OCI-LY7 (cell line): Measurements from ENCODE around the gene SMIM35. TPM values are rescaled to one million over a fixed set of nuclear protein-coding genes. Genes with fewer than 3 reads are reported as not detected.

Experiments used
- BruUV-seq: library from RNA; stranded (reverse); fragments of 400-500 nt; replicated peaks from 2 replicates; lab custom pipeline; 2021; lab: Mats Ljungman, UMichigan
- CTCF ChIA-PET: fragments of 300-600 bp; sonication (Branson Sonifier 250); formaldehyde crosslinking; loops from one replicate; lab custom pipeline; 2022; ENCODE audit warnings: antibody characterized with exemption; ENCODE audit not compliant: unreplicated experiment; lab: Charles Lee
- POLR2A ChIA-PET: fragments of 300-600 bp; sonication (Branson Sonifier 250); formaldehyde crosslinking; loops from one replicate; lab custom pipeline; 2022; ENCODE audit warnings: antibody characterized with exemption; lab: Charles Lee
- DNase-seq: peaks from one replicate; pipeline ENCODE4 v3.0.0-alpha.2; 2015; ENCODE audit warnings: low spot score
- H2AFZ ChIP-seq: fragments of 200-600 bp; sonication (generic), shearing (Covaris generic); 2 replicates; pipeline ENCODE4 v1.6.1; 2014; ENCODE audit warnings: mild to moderate bottlenecking, antibody characterized with exemption, low read length, moderate library complexity
- H3K27ac ChIP-seq: fragments of 200-600 bp; sonication (generic); 2 replicates; pipeline ENCODE4 v1.5.1; 2014; ENCODE audit warnings: mixed run types, low read depth, mild to moderate bottlenecking, moderate library complexity, low read length, inconsistent platforms; ENCODE audit not compliant: poor library complexity, severe bottlenecking
- H3K36me3 ChIP-seq: fragments of 200-600 bp; sonication (generic); 2 replicates; pipeline ENCODE4 v1.6.1; 2014; ENCODE audit warnings: mild to moderate bottlenecking, antibody characterized with exemption, low read length, moderate library complexity, mixed read lengths; ENCODE audit not compliant: insufficient read depth
- H3K4me1 ChIP-seq: fragments of 200-600 bp; sonication (generic); 2 replicates; pipeline ENCODE4 v1.5.1; 2014; ENCODE audit warnings: mild to moderate bottlenecking, low read length; ENCODE audit not compliant: insufficient read depth, poor library complexity, severe bottlenecking
- H3K4me2 ChIP-seq: fragments of 200-600 bp; sonication (generic); 2 replicates; pipeline ENCODE4 v1.6.1; 2014; ENCODE audit warnings: mild to moderate bottlenecking, low read length
- H3K4me3 ChIP-seq: fragments of 200-600 bp; sonication (generic); 2 replicates; pipeline ENCODE4 v1.5.1; 2014; ENCODE audit warnings: mild to moderate bottlenecking, low read depth, low read length; ENCODE audit not compliant: poor library complexity, severe bottlenecking
- H3K79me2 ChIP-seq: fragments of 200-600 bp; sonication (generic); 2 replicates; pipeline ENCODE4 v1.6.1; 2016; ENCODE audit warnings: low read depth, mild to moderate bottlenecking, low read length, moderate library complexity, mixed read lengths; ENCODE audit not compliant: insufficient read depth
- H3K9me2 ChIP-seq: fragments of 200-600 bp; sonication (generic); 2 replicates; pipeline ENCODE4 v1.6.1; 2016; ENCODE audit warnings: mild to moderate bottlenecking, low read length, mixed read lengths; ENCODE audit not compliant: insufficient read depth
- H3K9me3 ChIP-seq: fragments of 200-600 bp; sonication (generic); 2 replicates; pipeline ENCODE4 v1.6.1; 2014; ENCODE audit warnings: mild to moderate bottlenecking, mixed run types, low read length, mixed read lengths
- H4K20me1 ChIP-seq: fragments of 200-600 bp; sonication (generic); 2 replicates; pipeline ENCODE4 v1.6.1; 2014; ENCODE audit warnings: mild to moderate bottlenecking, antibody characterized with exemption, low read length, moderate library complexity, mixed read lengths; ENCODE audit not compliant: insufficient read depth
- CTCF ChIP-seq: fragments of 200-600 bp; sonication (generic); conservative IDR thresholded peaks from 2 replicates; pipeline ENCODE4 v1.5.1; 2014; ENCODE audit warnings: mild to moderate bottlenecking, antibody characterized with exemption, low read length, moderate library complexity, mixed read lengths
- EZH2phosphoT487 ChIP-seq: fragments of 200-600 bp; sonication (generic); IDR thresholded peaks from 2 replicates; pipeline ENCODE4 v1.6.1; 2018; ENCODE audit warnings: low read depth, borderline replicate concordance, mild to moderate bottlenecking, mixed run types, antibody characterized with exemption, low read length, moderate library complexity, mixed read lengths
- intact Hi-C: fragments of 100-400 bp; cut with micrococcal nuclease; formaldehyde crosslinking; loops from one replicate; pipeline ENCODE4 v1.10.0; 2022; ENCODE audit not compliant: unreplicated experiment
- total RNA-seq, 2 experiments: library from RNA; depleted of rRNA in 1 of 2; stranded (reverse); fragments of >200 nt in 1 of 2; shearing (Covaris generic) in 1 of 2; gene quantifications; 2 replicates each; pipeline ENCODE4 v1.2.3, GENCODE V29; 2014 to 2022

The SMIM35 gene
- total RNA-seq, 2 experiments from 2014 or later = 0.06 to 0.67 TPM

- H3K9me3 ChIP-seq = no peaks in the 10 kb centered on the region
- BruUV-seq = no TSS peak
- intact Hi-C loops = no loop called here
- no peak overlapping the region for H3K4me2 ChIP-seq
- TF ChIP-seq EZH2phosphoT487 = no peak
- no peak for TF ChIP-seq CTCF
- no peak overlapping the region for H2AFZ ChIP-seq
- no peak for DNase-seq
- no peaks in the 10 kb centered on the region for H3K36me3 ChIP-seq
- ChIA-PET POLR2A (interaction anchor here (0.8 to 0.9 kb wide), 2 partner anchors 10 to 264 kb away, joined by 3 read pairs; no protein-coding TSS in a partner anchor), CTCF (no interaction called here)
- H3K9me2 ChIP-seq = no peaks in the 10 kb centered on the region
- no peaks in the 10 kb centered on the region for H3K79me2 ChIP-seq
- no peak overlapping the region for H3K27ac ChIP-seq
- H3K4me3 ChIP-seq = no peak overlapping the region
- H3K4me1 ChIP-seq = no peaks in the 10 kb centered on the region
- no peaks in the 10 kb centered on the region for H4K20me1 ChIP-seq
Measured at GRCh38 chr11:118104491-118104890, 17.7 kb upstream of the SMIM35 start.

- Histone ChIP-seq H3K9me2 (no peaks in the 10 kb centered on the region), H3K36me3 (no peaks in the 10 kb centered on the region), H3K4me2 (no peak overlapping the region), H3K27ac (no peak overlapping the region), H4K20me1 (no peaks in the 10 kb centered on the region), H3K4me3 (no peak overlapping the region), H2AFZ (no peak overlapping the region), H3K4me1 (no peaks in the 10 kb centered on the region), H3K79me2 (no peaks in the 10 kb centered on the region), H3K9me3 (no peaks in the 10 kb centered on the region)
- no TSS peak for BruUV-seq
- TF ChIP-seq EZH2phosphoT487 (no peak), CTCF (no peak)
- ChIA-PET CTCF (no interaction called here), POLR2A (interaction anchor here (0.6 to 1.0 kb wide), 3 partner anchors 19 to 27 kb away, joined by 3 to 4 read pairs (median 3); no protein-coding TSS in a partner anchor)
- no peak for DNase-seq
- intact Hi-C loops = no loop called here
Measured at GRCh38 chr11:118102721-118103261, 16.0 kb upstream of the SMIM35 start.

- no peaks in the 10 kb centered on the region for H3K9me3 ChIP-seq
- POLR2A ChIA-PET = no interaction called here
- no peak overlapping the region for H3K4me3 ChIP-seq
- no peaks in the 10 kb centered on the region for H3K79me2 ChIP-seq
- H3K9me2 ChIP-seq = no peaks in the 10 kb centered on the region
- H2AFZ ChIP-seq = no peak overlapping the region
- no peaks in the 10 kb centered on the region for H3K36me3 ChIP-seq
- H3K4me2 ChIP-seq = no peak overlapping the region
- DNase-seq = no peak
- no peaks in the 10 kb centered on the region for H4K20me1 ChIP-seq
- no TSS peak for BruUV-seq
- CTCF ChIA-PET = no interaction called here
- intact Hi-C loops = no loop called here
- TF ChIP-seq EZH2phosphoT487 = no peak
- TF ChIP-seq CTCF = no peak
- H3K27ac ChIP-seq = no peak overlapping the region
- no peaks in the 10 kb centered on the region for H3K4me1 ChIP-seq
Measured at GRCh38 chr11:118100691-118101232, 14.0 kb upstream of the SMIM35 start.
